Choroid plexus epithelial cell (primary cell): Measurements from ENCODE around the gene DNAI7.

Source experiments
- DNase-seq: peaks from one replicate; pipeline ENCODE4 v3.0.0-alpha.2; 2010; ENCODE audit warnings: low read depth
- H3K4me3 ChIP-seq: 2 replicates; pipeline ENCODE4 v1.5.1; 2011; ENCODE audit warnings: low read depth, mild to moderate bottlenecking, control low read depth, low read length, moderate library complexity
- TF ChIP-seq, protein P1 (sequence below): conservative IDR thresholded peaks from 2 replicates; pipeline ENCODE4 v1.5.1; 2011; ENCODE audit warnings: low read depth, mild to moderate bottlenecking, control low read depth, inconsistent platforms, low read length, moderate library complexity

Gene DNAI7

DNA sequence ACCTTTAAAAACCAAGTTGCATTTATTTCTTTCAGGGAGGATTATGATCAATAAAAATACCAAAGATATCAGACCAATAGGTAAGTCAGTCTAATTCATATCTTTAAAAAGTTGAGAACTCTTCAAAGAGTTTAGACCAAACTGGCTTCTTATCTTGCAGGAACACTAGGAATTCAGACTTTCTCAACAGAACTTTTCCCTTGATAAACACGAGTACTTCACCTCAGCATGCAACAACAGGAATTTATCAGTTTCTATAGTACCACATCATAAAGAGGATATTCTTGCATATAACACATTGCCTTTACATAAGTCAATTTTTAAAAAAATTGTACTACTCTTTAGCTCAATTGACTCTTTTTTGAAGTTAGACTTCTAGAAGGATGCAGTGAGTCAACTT lies 68.2 kb downstream of the DNAI7 start:
- H3K4me3 ChIP-seq, result no peak overlapping the region
- TF ChIP-seq, protein P1, sequence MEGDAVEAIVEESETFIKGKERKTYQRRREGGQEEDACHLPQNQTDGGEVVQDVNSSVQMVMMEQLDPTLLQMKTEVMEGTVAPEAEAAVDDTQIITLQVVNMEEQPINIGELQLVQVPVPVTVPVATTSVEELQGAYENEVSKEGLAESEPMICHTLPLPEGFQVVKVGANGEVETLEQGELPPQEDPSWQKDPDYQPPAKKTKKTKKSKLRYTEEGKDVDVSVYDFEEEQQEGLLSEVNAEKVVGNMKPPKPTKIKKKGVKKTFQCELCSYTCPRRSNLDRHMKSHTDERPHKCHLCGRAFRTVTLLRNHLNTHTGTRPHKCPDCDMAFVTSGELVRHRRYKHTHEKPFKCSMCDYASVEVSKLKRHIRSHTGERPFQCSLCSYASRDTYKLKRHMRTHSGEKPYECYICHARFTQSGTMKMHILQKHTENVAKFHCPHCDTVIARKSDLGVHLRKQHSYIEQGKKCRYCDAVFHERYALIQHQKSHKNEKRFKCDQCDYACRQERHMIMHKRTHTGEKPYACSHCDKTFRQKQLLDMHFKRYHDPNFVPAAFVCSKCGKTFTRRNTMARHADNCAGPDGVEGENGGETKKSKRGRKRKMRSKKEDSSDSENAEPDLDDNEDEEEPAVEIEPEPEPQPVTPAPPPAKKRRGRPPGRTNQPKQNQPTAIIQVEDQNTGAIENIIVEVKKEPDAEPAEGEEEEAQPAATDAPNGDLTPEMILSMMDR, result no peak

GRCh38 chr12:25126101-25126500 lies 68.9 kb downstream of the DNAI7 start:
- DNase-seq, result no peak
- TF ChIP-seq, protein P1, result no peak
- no peak overlapping the region for H3K4me3 ChIP-seq

More for the DNA sequence above, 68.2 kb downstream of the DNAI7 start:
- no peak for DNase-seq

DNA sequence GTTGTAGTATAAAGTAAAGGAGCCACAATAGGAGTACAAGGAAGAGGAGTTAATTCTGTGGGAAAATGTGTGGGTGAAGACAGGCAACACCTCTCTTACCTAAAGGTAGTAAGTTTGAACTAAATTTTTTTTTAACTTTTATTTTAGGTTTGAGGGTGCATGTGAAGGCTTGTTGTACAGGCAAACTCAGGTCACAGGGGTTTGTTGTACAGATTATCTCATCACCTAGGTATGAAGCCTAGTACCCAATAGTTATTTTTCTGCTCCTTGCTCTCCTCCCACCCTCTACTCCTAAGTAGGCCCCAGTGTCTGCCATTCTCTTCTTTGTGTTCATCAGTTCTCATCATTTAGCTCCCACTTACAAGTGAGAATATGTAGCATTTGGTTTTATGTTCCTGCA lies 70.5 kb downstream of the DNAI7 start:
- no peak for DNase-seq

GRCh38 chr12:25123126-25123525 lies 71.8 kb downstream of the DNAI7 start:
- TF ChIP-seq, protein P1, result no peak
- H3K4me3 ChIP-seq, result no peak overlapping the region
- DNase-seq, result no peak

More for the DNA sequence above, 70.5 kb downstream of the DNAI7 start:
- no peak overlapping the region for H3K4me3 ChIP-seq
- TF ChIP-seq, protein P1, result no peak

- peak; percentile 7 for DNase-seq
- H3K4me3 ChIP-seq, result no peak overlapping the region
- TF ChIP-seq, protein P1, result no peak
Measured at GRCh38 chr12:25121916-25122315, 73.0 kb downstream of the DNAI7 start.

- no peak overlapping the region for H3K4me3 ChIP-seq
- DNase-seq, result no peak
- TF ChIP-seq, protein P1, result no peak
Measured at GRCh38 chr12:25121110-25121509, 73.8 kb downstream of the DNAI7 start.

DNA sequence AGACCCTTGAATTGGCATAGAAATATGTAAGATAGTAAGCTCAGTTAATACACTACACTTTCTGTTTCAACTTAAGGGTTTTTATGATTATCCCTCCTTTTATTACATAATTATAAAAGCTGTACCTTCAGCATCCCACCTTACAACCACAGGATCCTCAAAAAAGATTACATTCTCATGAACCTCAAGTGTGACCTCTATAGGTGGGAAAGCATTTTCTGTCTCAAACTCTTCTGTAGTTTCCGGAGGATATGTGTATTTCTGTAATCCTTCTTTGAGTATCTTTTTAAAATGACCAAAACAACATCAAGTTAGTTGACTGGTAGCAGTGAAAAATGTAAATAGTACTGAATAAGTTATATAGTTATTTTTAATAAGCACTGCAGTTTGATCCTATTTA lies 75.9 kb downstream of the DNAI7 start:
- no peak overlapping the region for H3K4me3 ChIP-seq
- TF ChIP-seq, protein P1, result peak; percentile 18
- DNase-seq, result peak; percentile 8
